ENCODE measurements around the gene MYBPC3.

Gene MYBPC3

GRCh38 chr11:47329987-47330931, 22.2 kb downstream of the MYBPC3 start:
- TF ChIP-seq CTCF (IDR thresholded peaks at IDR 0.05; ENCODE audit: low read depth, low read length), result no peak
- no peak overlapping the region for H3K4me3 ChIP-seq (ENCODE audit: low read depth, low read length)

- no peak for TF ChIP-seq CTCF (IDR thresholded peaks at IDR 0.05; ENCODE audit: low read depth, low read length)
- no peak overlapping the region for H3K4me3 ChIP-seq (ENCODE audit: low read depth, low read length)
Observed at GRCh38 chr11:47329431-47329986, 23.0 kb downstream of the MYBPC3 start.

- TF ChIP-seq CTCF (IDR thresholded peaks at IDR 0.05; ENCODE audit: low read depth, low read length), result no peak
- H3K4me3 ChIP-seq (ENCODE audit: low read depth, low read length), result no peak overlapping the region
Observed at GRCh38 chr11:47328449-47329390, 23.8 kb downstream of the MYBPC3 start.

- no peak overlapping the region for H3K4me3 ChIP-seq (ENCODE audit: low read depth, low read length)
- no peak for TF ChIP-seq CTCF (IDR thresholded peaks at IDR 0.05; ENCODE audit: low read depth, low read length)
Observed at GRCh38 chr11:47327949-47328348, 24.6 kb downstream of the MYBPC3 start.

GRCh38 chr11:47327025-47327424, 25.5 kb downstream of the MYBPC3 start:
- TF ChIP-seq CTCF (IDR thresholded peaks at IDR 0.05; ENCODE audit: low read depth, low read length), result no peak
- H3K4me3 ChIP-seq (ENCODE audit: low read depth, low read length), result no peak overlapping the region

- no peak for TF ChIP-seq CTCF (IDR thresholded peaks at IDR 0.05; ENCODE audit: low read depth, low read length)
- H3K4me3 ChIP-seq (ENCODE audit: low read depth, low read length), result no peak overlapping the region
Observed at GRCh38 chr11:47326198-47326597, 26.3 kb downstream of the MYBPC3 start.
